HG02588 (cell line): Measurements from ENCODE around the gene CD320.
"Not testable (repeated sequence)": the region's sequence is repeated elsewhere in the genome, so short reads cannot be mapped to it uniquely, and the experiment has no call there.

ENCODE experiments used
- ATAC-seq: cut with Tn5 transposase; IDR thresholded peaks from one replicate; pipeline ENCODE4 v1.9.1; 2021; ENCODE audit warnings: mild to moderate bottlenecking, moderate library complexity; ENCODE audit not compliant: unreplicated experiment

CD320 gene

GRCh38 chr19:8307965-8308866 lies at the start of gene CD320:
TSS of gene CD320 (minus strand) at chr19:8308358. CDS start at chr19:8308290, 68 bp downstream.
- peak; percentile 73 for ATAC-seq

- ATAC-seq, result no peak
These were observed 48.9 kb upstream of the CD320 start for GRCh38 chr19:8357007-8357521.

GRCh38 chr19:8355631-8356402 lies 47.7 kb upstream of the CD320 start:
- no peak for ATAC-seq

- ATAC-seq, result not testable (repeated sequence)
These were observed 44.7 kb upstream of the CD320 start for GRCh38 chr19:8352845-8353244.

- no peak for ATAC-seq
These were observed 44.1 kb upstream of the CD320 start for GRCh38 chr19:8352134-8352827.

GRCh38 chr19:8349629-8350372 lies 41.6 kb upstream of the CD320 start:
- ATAC-seq, result not testable (repeated sequence)

- ATAC-seq, result no peak
These were observed 35.3 kb upstream of the CD320 start for GRCh38 chr19:8343483-8343844.

GRCh38 chr19:8342684-8343482 lies 34.7 kb upstream of the CD320 start, which contains the start of gene KANK3:
TSS of gene KANK3 (minus strand) at chr19:8343262. CDS start at chr19:8337828, 5,434 bp downstream.
- ATAC-seq, result peak; percentile 80

GRCh38 chr19:8342316-8342683 lies 34.1 kb upstream of the CD320 start:
- ATAC-seq, result no peak

GRCh38 chr19:8341504-8341903 lies 33.3 kb upstream of the CD320 start:
- ATAC-seq, result not testable (repeated sequence)

GRCh38 chr19:8340341-8341096 lies 32.4 kb upstream of the CD320 start:
- ATAC-seq, result no peak

GRCh38 chr19:8338835-8339234 lies 30.7 kb upstream of the CD320 start:
- no peak for ATAC-seq

- no peak for ATAC-seq
These were observed 29.6 kb upstream of the CD320 start for GRCh38 chr19:8337728-8338127.

GRCh38 chr19:8336660-8337059 lies 28.5 kb upstream of the CD320 start:
- ATAC-seq, result no peak

GRCh38 chr19:8336072-8336569 lies 28.0 kb upstream of the CD320 start:
- ATAC-seq, result no peak

- ATAC-seq, result no peak
These were observed 27.3 kb upstream of the CD320 start for GRCh38 chr19:8335343-8336071.

- ATAC-seq, result no peak
These were observed 26.5 kb upstream of the CD320 start for GRCh38 chr19:8334458-8335342.
